Psoas muscle (tissue), 8 donors: Measurements from ENCODE around the gene DNAI1. TPM values are rescaled to one million over a fixed set of nuclear protein-coding genes. Genes with fewer than 3 reads are reported as not detected.

Experiments used
- ATAC-seq, 4 donors: fragments of 200-7000 bp; cut with Tn5 transposase; one replicate each; pipeline ENCODE4 v1.9.1; 2020; ENCODE audit warnings: moderate library complexity in 3 of 4, mild to moderate bottlenecking in 2 of 4
- DNase-seq, 2 donors: peaks; one replicate each; pipeline ENCODE4 v3.0.0-alpha.2; 2020
- H3K27ac ChIP-seq: fragments of 200-600 bp; one replicate; pipeline ENCODE4 v1.8.0; 2022
- H3K27me3 ChIP-seq, 3 donors: fragments of 200-600 bp in 1 of 3; one replicate each; pipeline versions ENCODE4 v1.6.1 to v1.8.0; 2013 to 2022; ENCODE audit warnings: low read length in 2 of 3, mild to moderate bottlenecking in 2 of 3, moderate library complexity in 1 of 3; ENCODE audit not compliant: insufficient read depth in 3 of 3
- H3K36me3 ChIP-seq, 2 donors: fragments of 200-600 bp in 1 of 2; one replicate each; pipeline versions ENCODE4 v1.6.1 to v1.8.0; 2013 to 2022; ENCODE audit warnings: low read depth in 1 of 2, mild to moderate bottlenecking in 1 of 2, moderate library complexity in 1 of 2; ENCODE audit not compliant: insufficient read depth in 1 of 2
- H3K4me1 ChIP-seq: fragments of 200-600 bp; one replicate; pipeline ENCODE4 v1.8.0; 2022
- H3K4me3 ChIP-seq: fragments of 200-600 bp; one replicate; pipeline ENCODE4 v1.8.0; 2022; ENCODE audit warnings: mild to moderate bottlenecking
- H3K9me3 ChIP-seq: fragments of 200-600 bp; one replicate; pipeline ENCODE4 v1.8.0; 2022
- WGBS, 3 donors: extraction: QIAGEN DNeasy Blood & Tissue Kit; methylation state at CpG; one replicate each; pipeline versions ENCODE4 v1.1.6 to v1.1.7; 2013; 5-methylcytosine and 5-hydroxymethylcytosine counted together
- intact Hi-C, 2 donors: fragments of 100-400 bp; cut with DNase I; formaldehyde crosslinking; loops; one replicate each; pipeline versions ENCODE4 v1.11.0 to v1.14.2; 2022
- polyA plus RNA-seq, 3 donors: library from polyadenylated mRNA; stranded (reverse); fragments of 200-250 nt; gene quantifications; one replicate each; pipeline ENCODE4 v1.2.3, GENCODE V29; 2013
- total RNA-seq, 4 donors: library from RNA; stranded (reverse); fragmentation: NEBNext Ultra II Directional in 2 of 4; extraction: Animal tissue kit (Norgen Biotek cat#: 25700) in 2 of 4; gene quantifications; one replicate each; pipeline versions ENCODE4 v1.2.1 to v1.2.4, GENCODE V29; 2021 to 2023
- TF ChIP-seq, protein P1 (sequence below): fragments of 200-600 bp; IDR thresholded peaks from one replicate; pipeline ENCODE4 v1.8.0; 2022; ENCODE audit warnings: antibody characterized with exemption
- donor health status: healthy with polysubstance abuse.
- donor health status: DM: no; HTN: no; CAD: no; lungs with moderate emphysema.
- donor health status: Bipolar disorder and iron deficiency.
- donor health status: healthy.
- donor health status: DM: yes; HTN: yes; CAD: no.
- donor health status: DM: no; HTN: no; CAD: no.
- donor health status: DM: no; HTN: no; CAD: no.
- donor health status: DM: yes; HTN: yes; CAD: no.

Gene DNAI1
- total and polyA plus RNA-seq, 7 donors = 0.04 to 0.70 (median 0.27) TPM; not detected in 3

DNA sequence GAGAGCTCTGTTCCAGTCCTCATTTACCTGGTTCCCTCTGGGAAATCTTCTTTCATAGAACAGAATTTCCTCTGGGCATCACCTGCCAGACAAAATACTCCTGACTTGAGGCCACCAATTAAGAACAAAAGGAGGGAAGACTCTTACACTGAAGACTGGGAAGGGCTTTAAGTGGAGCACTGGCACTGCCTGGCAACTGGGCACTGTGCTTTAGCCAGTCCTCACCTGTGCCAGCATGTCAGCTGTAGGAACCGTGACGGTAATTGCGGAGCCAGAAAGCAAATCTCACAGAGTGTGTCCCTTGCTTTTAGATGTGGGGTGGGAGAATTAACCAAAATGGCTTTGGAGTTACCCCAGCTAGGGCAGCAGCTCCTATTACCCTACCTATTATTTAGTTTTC lies 40.9 kb upstream of the DNAI1 start:
- H3K36me3 ChIP-seq = peaks cover 4 to 19% of the 10 kb centered on the region in 2 donors
- TF ChIP-seq, protein P1, sequence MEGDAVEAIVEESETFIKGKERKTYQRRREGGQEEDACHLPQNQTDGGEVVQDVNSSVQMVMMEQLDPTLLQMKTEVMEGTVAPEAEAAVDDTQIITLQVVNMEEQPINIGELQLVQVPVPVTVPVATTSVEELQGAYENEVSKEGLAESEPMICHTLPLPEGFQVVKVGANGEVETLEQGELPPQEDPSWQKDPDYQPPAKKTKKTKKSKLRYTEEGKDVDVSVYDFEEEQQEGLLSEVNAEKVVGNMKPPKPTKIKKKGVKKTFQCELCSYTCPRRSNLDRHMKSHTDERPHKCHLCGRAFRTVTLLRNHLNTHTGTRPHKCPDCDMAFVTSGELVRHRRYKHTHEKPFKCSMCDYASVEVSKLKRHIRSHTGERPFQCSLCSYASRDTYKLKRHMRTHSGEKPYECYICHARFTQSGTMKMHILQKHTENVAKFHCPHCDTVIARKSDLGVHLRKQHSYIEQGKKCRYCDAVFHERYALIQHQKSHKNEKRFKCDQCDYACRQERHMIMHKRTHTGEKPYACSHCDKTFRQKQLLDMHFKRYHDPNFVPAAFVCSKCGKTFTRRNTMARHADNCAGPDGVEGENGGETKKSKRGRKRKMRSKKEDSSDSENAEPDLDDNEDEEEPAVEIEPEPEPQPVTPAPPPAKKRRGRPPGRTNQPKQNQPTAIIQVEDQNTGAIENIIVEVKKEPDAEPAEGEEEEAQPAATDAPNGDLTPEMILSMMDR = no peak
- 29 to 43% (median 29%) methylated on average over 3 of the region's 3 CpGs for WGBS, 3 donors
- intact Hi-C loops = no loop called here
- no peak overlapping the region for H3K27ac ChIP-seq
- DNase-seq (no peak), ATAC-seq (peak in 2 of 4 donors; percentile 32 to 54)
- no peaks in the 10 kb centered on the region for H3K27me3 ChIP-seq
- peaks cover 4% of the 10 kb centered on the region for H3K4me1 ChIP-seq
- H3K9me3 ChIP-seq = no peaks in the 10 kb centered on the region
- H3K4me3 ChIP-seq = no peak overlapping the region

DNA sequence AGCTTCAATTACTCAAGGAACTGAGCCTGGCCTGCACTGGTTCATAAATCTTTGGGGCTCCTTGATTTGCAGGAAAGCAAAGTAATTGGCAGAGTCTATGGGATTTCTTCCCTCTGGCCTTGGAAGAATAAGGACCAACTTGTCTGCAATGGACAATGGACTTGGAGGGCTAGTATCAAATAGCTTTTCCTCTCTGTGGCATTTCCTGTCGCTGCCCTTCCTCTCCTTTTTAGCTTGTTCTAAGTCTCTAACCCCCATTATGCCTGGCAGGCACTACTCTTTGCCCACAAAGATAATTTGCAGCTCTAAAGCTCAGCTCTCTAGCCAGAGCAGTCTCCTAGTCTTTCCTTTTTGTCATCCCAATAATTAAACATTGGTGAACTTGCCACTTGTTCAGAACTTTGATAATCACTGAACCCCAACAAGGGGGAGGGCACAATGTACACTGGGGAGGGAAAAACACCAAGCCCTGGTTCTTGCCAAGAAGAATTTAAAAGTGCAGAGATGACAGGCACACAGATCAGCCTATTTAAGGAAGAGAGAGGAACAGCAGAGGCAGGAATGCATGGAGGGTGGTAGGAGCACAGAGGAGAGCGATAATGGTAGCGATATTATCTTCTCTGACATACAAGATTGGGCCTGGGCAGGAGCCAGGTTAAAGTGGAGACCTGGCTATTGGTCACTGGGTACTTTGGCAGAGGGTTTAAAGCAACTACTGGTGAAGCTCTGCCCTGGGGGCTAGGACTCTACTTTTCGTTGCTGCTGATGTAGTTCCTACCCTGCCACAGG lies 38.7 kb upstream of the DNAI1 start:
- peaks cover 4% of the 10 kb centered on the region for H3K4me1 ChIP-seq
- H3K27ac ChIP-seq = no peak overlapping the region
- 66 to 71% (median 68%) methylated on average over 4 of the region's 4 CpGs for WGBS, 3 donors
- no peaks in the 10 kb centered on the region for H3K9me3 ChIP-seq
- TF ChIP-seq, protein P1 = no peak
- H3K27me3 ChIP-seq = no peaks in the 10 kb centered on the region
- intact Hi-C loops = loop anchor here in 1 of 2 donors (5.0 kb wide), 1 partner anchor 77 kb away; no protein-coding TSS in a partner anchor
- DNase-seq (no peak), ATAC-seq (no peak)
- H3K4me3 ChIP-seq = no peak overlapping the region
- H3K36me3 ChIP-seq = peaks cover 4 to 19% of the 10 kb centered on the region in 2 donors

DNA sequence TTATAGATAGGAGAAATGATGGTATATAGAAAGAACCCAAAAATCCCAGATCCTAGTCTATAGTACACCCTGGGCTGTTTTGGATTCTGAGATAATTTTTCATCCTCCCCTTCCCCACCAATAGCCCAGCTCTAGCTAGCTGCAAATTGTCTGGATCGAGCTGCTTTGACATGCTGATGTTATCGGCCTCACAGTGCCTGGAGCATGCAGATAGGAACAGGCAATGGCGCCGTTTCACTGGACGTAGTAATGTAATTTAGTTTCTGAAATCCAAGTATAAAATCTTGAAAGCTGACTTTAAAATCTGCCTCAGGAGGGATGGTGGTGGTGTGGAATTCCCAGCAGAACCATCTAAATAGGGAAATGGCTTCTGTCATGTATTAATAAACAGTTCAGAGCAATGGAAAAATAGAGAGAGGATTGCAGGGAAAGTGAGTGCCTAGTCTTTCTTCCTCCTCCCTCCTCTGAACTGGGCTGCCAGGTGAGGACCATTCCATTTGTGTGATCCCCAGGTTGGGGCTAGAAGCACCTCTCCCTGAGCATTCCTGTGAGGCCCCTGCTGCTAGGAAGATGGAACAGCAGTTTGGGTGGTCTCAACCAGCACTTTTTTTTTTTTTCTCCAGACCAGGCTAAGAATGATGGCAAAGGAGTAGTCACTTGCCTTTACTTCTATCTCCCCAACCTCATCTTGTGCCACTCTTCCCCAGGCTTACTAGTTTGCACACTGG lies 32.1 kb upstream of the DNAI1 start:
- H3K4me1 ChIP-seq = peaks cover 17% of the 10 kb centered on the region
- no peaks in the 10 kb centered on the region for H3K9me3 ChIP-seq
- WGBS, 3 donors = 71 to 82% (median 79%) methylated on average over 5 of the region's 5 CpGs
- H3K36me3 ChIP-seq = peaks cover 4 to 13% of the 10 kb centered on the region in 2 donors
- H3K27me3 ChIP-seq = no peaks in the 10 kb centered on the region
- intact Hi-C loops = loop anchor here in 1 of 2 donors (5.0 kb wide), 1 partner anchor 36 kb away; no protein-coding TSS in a partner anchor
- H3K27ac ChIP-seq = no peak overlapping the region
- H3K4me3 ChIP-seq = no peak overlapping the region
- ATAC-seq (no peak), DNase-seq (no peak)
- TF ChIP-seq, protein P1 = no peak

DNA sequence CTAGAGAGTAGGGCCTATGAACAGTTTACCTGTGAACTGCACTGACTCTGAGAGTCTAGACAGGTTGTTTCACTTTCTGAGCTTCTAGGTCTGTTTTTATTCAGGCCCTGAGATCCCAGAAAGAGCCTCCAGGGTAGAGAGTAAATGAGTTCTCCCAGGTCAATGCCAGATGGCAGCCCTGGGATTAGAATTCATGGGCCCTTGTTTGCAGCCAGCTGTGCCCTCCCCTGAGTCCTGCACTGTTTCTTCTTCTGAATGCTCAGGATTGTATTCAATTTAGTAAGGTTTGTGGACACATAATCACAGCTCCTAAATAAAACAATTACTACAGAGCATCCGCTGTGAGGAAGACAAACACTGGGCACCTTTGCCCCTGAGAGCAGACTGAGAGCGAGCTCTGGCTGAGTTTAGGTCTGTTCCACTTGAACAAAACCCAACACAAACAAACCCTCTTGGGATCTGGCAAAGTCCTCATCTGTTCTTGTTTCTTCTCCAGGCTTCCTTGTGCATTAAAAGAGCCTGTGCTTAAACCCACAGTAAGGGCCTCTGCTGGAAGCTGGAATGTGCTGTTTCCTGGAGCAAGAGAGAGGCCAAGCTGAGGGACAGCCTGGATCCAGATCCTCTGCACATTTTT lies 30.2 kb upstream of the DNAI1 start:
- 59 to 87% (median 73%) methylated on average over 2 of the region's 2 CpGs for WGBS, 3 donors
- H3K4me1 ChIP-seq = peaks cover 29% of the 10 kb centered on the region
- ATAC-seq = no peak
- no peak for DNase-seq
- no peaks in the 10 kb centered on the region for H3K9me3 ChIP-seq
- no peak overlapping the region for H3K27ac ChIP-seq
- TF ChIP-seq, protein P1 = no peak
- H3K27me3 ChIP-seq = no peaks in the 10 kb centered on the region
- intact Hi-C loops = loop anchor here in 1 of 2 donors (5.0 kb wide), 1 partner anchor 34 kb away; no protein-coding TSS in a partner anchor
- peaks cover 4 to 8% of the 10 kb centered on the region in 2 donors for H3K36me3 ChIP-seq
- H3K4me3 ChIP-seq = no peak overlapping the region
